HCT116 (cell line): ENCODE data around the gene GRIP1.

ENCODE experiments used
- EZH2phosphoT487 ChIP-seq: fragments of 200-600 bp; IDR thresholded peaks from 2 replicates; pipeline ENCODE4 v1.6.1; 2018; ENCODE audit warnings: antibody characterized with exemption, borderline replicate concordance
- POLR2AphosphoS5 ChIP-seq: IDR thresholded peaks from 2 replicates; pipeline ENCODE4 v1.6.1; 2011; ENCODE audit warnings: mild to moderate bottlenecking, low read depth, low read length, moderate library complexity
- RAD21 ChIP-seq: IDR thresholded peaks from 2 replicates; pipeline ENCODE4 v1.6.1; 2012; ENCODE audit warnings: low read depth, mild to moderate bottlenecking
- SP1 ChIP-seq: IDR thresholded peaks from 2 replicates; pipeline ENCODE4 v1.6.1; 2012; ENCODE audit warnings: low read depth
- TCF7L2 ChIP-seq: IDR thresholded peaks from 2 replicates; pipeline ENCODE4 v1.7.0; 2011; ENCODE audit warnings: borderline replicate concordance, inconsistent platforms; ENCODE audit not compliant: insufficient read depth, insufficient read length; ENCODE audit errors: extremely low read depth
- TF ChIP-seq, protein P1 (sequence below), 3 experiments: fragments of 200-600 bp in 1 of 3; sonication (generic) in 1 of 3; IDR thresholded peaks in 2 of 3; conservative IDR thresholded peaks in 1 of 3; 2 replicates each; pipeline ENCODE4 v1.5.1; 2012 to 2017; ENCODE audit warnings: low read depth in 2 of 3, low read length in 2 of 3, antibody characterized with exemption in 1 of 3, borderline replicate concordance in 1 of 3, control low read depth in 1 of 3, mild to moderate bottlenecking in 1 of 3, mixed read lengths in 1 of 3, mixed run types in 1 of 3, moderate library complexity in 1 of 3; ENCODE audit not compliant: insufficient read depth in 1 of 3
- TF ChIP-seq, protein P2 (sequence below): IDR thresholded peaks from 2 replicates; pipeline ENCODE4 v1.6.1; 2012

DNA sequence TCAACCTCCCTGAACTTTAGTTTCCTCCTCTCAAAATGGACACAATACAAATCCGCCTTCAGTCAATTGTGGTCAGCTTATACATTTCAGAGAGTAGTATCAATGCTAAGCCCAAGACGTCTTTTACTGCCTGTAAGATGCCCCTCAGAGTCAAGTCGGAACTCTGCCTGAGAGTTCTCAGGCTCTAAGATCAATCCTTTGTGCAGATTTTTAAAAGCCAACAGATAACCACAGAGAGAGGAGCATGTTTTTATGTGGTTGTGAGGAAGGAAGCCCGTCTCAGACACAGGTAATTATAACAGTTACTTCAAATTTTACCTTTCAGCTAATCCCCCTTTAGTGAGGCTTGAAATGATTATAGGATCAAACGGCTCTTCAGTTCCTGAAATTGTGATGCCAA is 285.0 kb downstream of the GRIP1 start:
- TF ChIP-seq POLR2AphosphoS5 = no peak
- TF ChIP-seq, protein P1, sequence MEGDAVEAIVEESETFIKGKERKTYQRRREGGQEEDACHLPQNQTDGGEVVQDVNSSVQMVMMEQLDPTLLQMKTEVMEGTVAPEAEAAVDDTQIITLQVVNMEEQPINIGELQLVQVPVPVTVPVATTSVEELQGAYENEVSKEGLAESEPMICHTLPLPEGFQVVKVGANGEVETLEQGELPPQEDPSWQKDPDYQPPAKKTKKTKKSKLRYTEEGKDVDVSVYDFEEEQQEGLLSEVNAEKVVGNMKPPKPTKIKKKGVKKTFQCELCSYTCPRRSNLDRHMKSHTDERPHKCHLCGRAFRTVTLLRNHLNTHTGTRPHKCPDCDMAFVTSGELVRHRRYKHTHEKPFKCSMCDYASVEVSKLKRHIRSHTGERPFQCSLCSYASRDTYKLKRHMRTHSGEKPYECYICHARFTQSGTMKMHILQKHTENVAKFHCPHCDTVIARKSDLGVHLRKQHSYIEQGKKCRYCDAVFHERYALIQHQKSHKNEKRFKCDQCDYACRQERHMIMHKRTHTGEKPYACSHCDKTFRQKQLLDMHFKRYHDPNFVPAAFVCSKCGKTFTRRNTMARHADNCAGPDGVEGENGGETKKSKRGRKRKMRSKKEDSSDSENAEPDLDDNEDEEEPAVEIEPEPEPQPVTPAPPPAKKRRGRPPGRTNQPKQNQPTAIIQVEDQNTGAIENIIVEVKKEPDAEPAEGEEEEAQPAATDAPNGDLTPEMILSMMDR (IDR thresholded peaks at IDR 0.05 in 2 of 3, conservative IDR thresholded peaks at IDR 0.05 in 1 of 3; ENCODE audit: borderline replicate concordance in 1 of 3, insufficient read depth in 1 of 3, low read depth in 2 of 3, low read length in 2 of 3) = no peak
- no peak for TF ChIP-seq RAD21
- no peak for TF ChIP-seq EZH2phosphoT487
- TF ChIP-seq, protein P2, sequence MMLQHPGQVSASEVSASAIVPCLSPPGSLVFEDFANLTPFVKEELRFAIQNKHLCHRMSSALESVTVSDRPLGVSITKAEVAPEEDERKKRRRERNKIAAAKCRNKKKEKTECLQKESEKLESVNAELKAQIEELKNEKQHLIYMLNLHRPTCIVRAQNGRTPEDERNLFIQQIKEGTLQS = no peak
- no peak for TF ChIP-seq TCF7L2
- TF ChIP-seq SP1 = no peak
